ENCODE measurements around the gene PBX4. TPM values are rescaled to one million over a fixed set of nuclear protein-coding genes. Genes with fewer than 3 reads are reported as not detected.

Gene PBX4
- total and polyA plus RNA-seq, 2 experiments from 2014 or later: 0.32 to 0.63 TPM

- TF ChIP-seq EZH2phosphoT487 (IDR thresholded peaks at IDR 0.05; ENCODE audit: insufficient read depth, low read depth) (no peak), EZH2 (IDR thresholded peaks at IDR 0.05; ENCODE audit: insufficient read depth, poor library complexity, severe bottlenecking) (no peak)
- H3K9me2 ChIP-seq (ENCODE audit: insufficient read depth): no peaks in the 10 kb centered on the region
- peak overlapping the region; percentile 89 for H2AFZ ChIP-seq
- peak overlapping the region; percentile 100 for H3K4me2 ChIP-seq (ENCODE audit: unreplicated experiment)
- H4K20me1 ChIP-seq (ENCODE audit: insufficient read depth): no peaks in the 10 kb centered on the region
- H3K36me3 ChIP-seq (ENCODE audit: low read depth): no peaks in the 10 kb centered on the region; the same call in 1 of the 2 replicates
- H3K27me3 ChIP-seq (replicated peaks; ENCODE audit: insufficient read depth): no peaks in the 10 kb centered on the region
- H3K4me1 ChIP-seq (ENCODE audit: insufficient read depth): no peaks in the 10 kb centered on the region
- H3K9ac ChIP-seq: peak overlapping the region; percentile 85
- peaks cover 8% of the 10 kb centered on the region for H3F3A ChIP-seq (ENCODE audit: insufficient read depth)
- peak; percentile 45 for DNase-seq
- no peaks in the 10 kb centered on the region for H3K9me3 ChIP-seq (ENCODE audit: low read depth)
- H3K79me2 ChIP-seq (ENCODE audit: insufficient read depth): no peaks in the 10 kb centered on the region
- no peak overlapping the region for H3K27ac ChIP-seq
- 22 to 23% methylated on average over 15 to 16 of the region's 16 CpGs for WGBS, 2 experiments (ENCODE audit: low coverage in 1 of 2, low lambda C conversion rate in 2 of 2, missing lambda C conversion rate in 2 of 2)
- peak overlapping the region; percentile 94 for H3K4me3 ChIP-seq
- in situ Hi-C loops (cut with MboI): loop anchor here (5.0 kb wide), 1 partner anchor 105 kb away; the partner anchor contains the start of gene CILP2
These were observed 24.1 kb upstream of the PBX4 start for GRCh38 chr19:19642506-19643157.

GRCh38 chr19:19637523-19638251 lies 19.2 kb upstream of the PBX4 start:
- no peak overlapping the region for H3K9ac ChIP-seq
- no peak overlapping the region for H2AFZ ChIP-seq
- H3K79me2 ChIP-seq (ENCODE audit: insufficient read depth): no peaks in the 10 kb centered on the region
- H3K4me2 ChIP-seq (ENCODE audit: unreplicated experiment): no peak overlapping the region
- no peaks in the 10 kb centered on the region for H4K20me1 ChIP-seq (ENCODE audit: insufficient read depth)
- H3K4me1 ChIP-seq (ENCODE audit: insufficient read depth): no peaks in the 10 kb centered on the region
- no peak overlapping the region for H3K27ac ChIP-seq
- H3K4me3 ChIP-seq: no peak overlapping the region
- no peaks in the 10 kb centered on the region for H3F3A ChIP-seq (ENCODE audit: insufficient read depth)
- WGBS, 2 experiments (ENCODE audit: low coverage in 1 of 2, low lambda C conversion rate in 2 of 2, missing lambda C conversion rate in 2 of 2): 88 to 95% methylated on average over 4 to 51 of the region's 53 CpGs
- peaks cover 5% of the 10 kb centered on the region; the same call in 1 of the 2 replicates for H3K36me3 ChIP-seq (ENCODE audit: low read depth)
- no peak for TF ChIP-seq EZH2 (IDR thresholded peaks at IDR 0.05; ENCODE audit: insufficient read depth, poor library complexity, severe bottlenecking)
- TF ChIP-seq EZH2phosphoT487 (IDR thresholded peaks at IDR 0.05; ENCODE audit: insufficient read depth, low read depth): no peak
- in situ Hi-C loops (cut with MboI): no loop called here
- no peak for DNase-seq
- H3K27me3 ChIP-seq (replicated peaks; ENCODE audit: insufficient read depth): no peaks in the 10 kb centered on the region
- no peaks in the 10 kb centered on the region for H3K9me2 ChIP-seq (ENCODE audit: insufficient read depth)
- no peaks in the 10 kb centered on the region for H3K9me3 ChIP-seq (ENCODE audit: low read depth)

GRCh38 chr19:19637186-19637522 lies 18.7 kb upstream of the PBX4 start:
- H3K4me2 ChIP-seq (ENCODE audit: unreplicated experiment): no peak overlapping the region
- WGBS, 2 experiments (ENCODE audit: low coverage in 1 of 2, low lambda C conversion rate in 2 of 2, missing lambda C conversion rate in 2 of 2): 96% methylated on average over 9 to 27 of the region's 27 CpGs
- H3K4me3 ChIP-seq: no peak overlapping the region
- no peak for DNase-seq
- no peak overlapping the region for H2AFZ ChIP-seq
- H3K9me2 ChIP-seq (ENCODE audit: insufficient read depth): no peaks in the 10 kb centered on the region
- H3K27me3 ChIP-seq (replicated peaks; ENCODE audit: insufficient read depth): no peaks in the 10 kb centered on the region
- H4K20me1 ChIP-seq (ENCODE audit: insufficient read depth): no peaks in the 10 kb centered on the region
- no peaks in the 10 kb centered on the region for H3K9me3 ChIP-seq (ENCODE audit: low read depth)
- no peak overlapping the region for H3K9ac ChIP-seq
- peaks cover 5% of the 10 kb centered on the region; the same call in 1 of the 2 replicates for H3K36me3 ChIP-seq (ENCODE audit: low read depth)
- no peaks in the 10 kb centered on the region for H3K79me2 ChIP-seq (ENCODE audit: insufficient read depth)
- no peak overlapping the region for H3K27ac ChIP-seq
- H3F3A ChIP-seq (ENCODE audit: insufficient read depth): no peaks in the 10 kb centered on the region
- in situ Hi-C loops (cut with MboI): no loop called here
- H3K4me1 ChIP-seq (ENCODE audit: insufficient read depth): no peaks in the 10 kb centered on the region
- TF ChIP-seq EZH2phosphoT487 (IDR thresholded peaks at IDR 0.05; ENCODE audit: insufficient read depth, low read depth) (no peak), EZH2 (IDR thresholded peaks at IDR 0.05; ENCODE audit: insufficient read depth, poor library complexity, severe bottlenecking) (no peak)

GRCh38 chr19:19636573-19637185 lies 18.2 kb upstream of the PBX4 start:
- DNase-seq: no peak
- Histone ChIP-seq H3K4me2 (ENCODE audit: unreplicated experiment) (no peak overlapping the region), H3K27ac (no peak overlapping the region), H3K4me3 (no peak overlapping the region), H3K79me2 (ENCODE audit: insufficient read depth) (no peaks in the 10 kb centered on the region), H3F3A (ENCODE audit: insufficient read depth) (no peaks in the 10 kb centered on the region), H3K9me3 (ENCODE audit: low read depth) (no peaks in the 10 kb centered on the region), H3K36me3 (ENCODE audit: low read depth) (peaks cover 5% of the 10 kb centered on the region; the same call in 1 of the 2 replicates), H3K9ac (no peak overlapping the region), H2AFZ (no peak overlapping the region), H4K20me1 (ENCODE audit: insufficient read depth) (no peaks in the 10 kb centered on the region), H3K9me2 (ENCODE audit: insufficient read depth) (no peaks in the 10 kb centered on the region), H3K27me3 (replicated peaks; ENCODE audit: insufficient read depth) (no peaks in the 10 kb centered on the region), H3K4me1 (ENCODE audit: insufficient read depth) (no peaks in the 10 kb centered on the region)
- TF ChIP-seq EZH2phosphoT487 (IDR thresholded peaks at IDR 0.05; ENCODE audit: insufficient read depth, low read depth): no peak
- TF ChIP-seq EZH2 (IDR thresholded peaks at IDR 0.05; ENCODE audit: insufficient read depth, poor library complexity, severe bottlenecking): no peak
- 97% methylated on average over 9 of the region's 9 CpGs for WGBS, 2 experiments (ENCODE audit: low coverage in 1 of 2, low lambda C conversion rate in 2 of 2, missing lambda C conversion rate in 2 of 2)
- in situ Hi-C loops (cut with MboI): no loop called here
